ENCODE results near the gene SDC1. TPM values are rescaled to one million over a fixed set of nuclear protein-coding genes. Genes with fewer than 3 reads are reported as not detected.

SDC1 gene
- total and polyA plus RNA-seq, 11 donors = 0.15 to 2.2 (median 0.36) TPM; not detected in 1

GRCh38 chr2:20205069-20205468, 19.9 kb downstream of the SDC1 start:
- ATAC-seq = no peak
- 82 to 97% (median 89%) methylated on average over 6 to 7 of the region's 7 CpGs for WGBS, 4 donors
- no peaks in the 10 kb centered on the region for H3K27me3 ChIP-seq

GRCh38 chr2:20203521-20204225, 21.3 kb downstream of the SDC1 start:
- H3K36me3 ChIP-seq = no peaks in the 10 kb centered on the region
- no peak overlapping the region for H3K4me3 ChIP-seq
- no peaks in the 10 kb centered on the region for H3K4me1 ChIP-seq
- 84 to 93% (median 89%) methylated on average over 9 to 17 of the region's 17 CpGs for WGBS, 4 donors
- TF ChIP-seq CTCF (IDR thresholded peaks at IDR 0.05) = no peak
- TF ChIP-seq POLR2A (IDR thresholded peaks at IDR 0.05) = no peak
- ATAC-seq = no peak
- intact Hi-C loops (cut with DNase I) = no loop called here
- no peak overlapping the region for H3K27ac ChIP-seq
- H3K27me3 ChIP-seq = no peaks in the 10 kb centered on the region
- DNase-seq = no peak
- no peaks in the 10 kb centered on the region for H3K9me3 ChIP-seq

More at GRCh38 chr2:20205069-20205468, 19.9 kb downstream of the SDC1 start:
- DNase-seq = no peak
- Histone ChIP-seq H3K4me3 (no peak overlapping the region), H3K27ac (no peak overlapping the region), H3K9me3 (no peaks in the 10 kb centered on the region), H3K4me1 (no peaks in the 10 kb centered on the region), H3K36me3 (no peaks in the 10 kb centered on the region)
- TF ChIP-seq POLR2A (IDR thresholded peaks at IDR 0.05) (no peak), CTCF (IDR thresholded peaks at IDR 0.05) (no peak)
- intact Hi-C loops (cut with DNase I) = no loop called here

GRCh38 chr2:20203072-20203471, 21.9 kb downstream of the SDC1 start:
- Histone ChIP-seq H3K36me3 (no peaks in the 10 kb centered on the region), H3K9me3 (no peaks in the 10 kb centered on the region), H3K27me3 (no peaks in the 10 kb centered on the region), H3K4me3 (no peak overlapping the region), H3K27ac (no peak overlapping the region), H3K4me1 (no peaks in the 10 kb centered on the region)
- 90 to 95% (median 94%) methylated on average over 8 to 10 of the region's 10 CpGs for WGBS, 4 donors
- TF ChIP-seq POLR2A (IDR thresholded peaks at IDR 0.05) (no peak), CTCF (IDR thresholded peaks at IDR 0.05) (no peak)
- ATAC-seq (no peak), DNase-seq (no peak)
- intact Hi-C loops (cut with DNase I) = no loop called here

- no peaks in the 10 kb centered on the region for H3K4me1 ChIP-seq
- H3K27ac ChIP-seq = no peak overlapping the region
- DNase-seq (no peak), ATAC-seq (no peak)
- H3K36me3 ChIP-seq = no peaks in the 10 kb centered on the region
- intact Hi-C loops (cut with DNase I) = no loop called here
- no peak overlapping the region for H3K4me3 ChIP-seq
- TF ChIP-seq CTCF (IDR thresholded peaks at IDR 0.05) (no peak), POLR2A (IDR thresholded peaks at IDR 0.05) (no peak)
- 78 to 97% (median 88%) methylated on average over 8 to 17 of the region's 17 CpGs for WGBS, 4 donors
- H3K9me3 ChIP-seq = no peaks in the 10 kb centered on the region
- H3K27me3 ChIP-seq = no peaks in the 10 kb centered on the region
Observed at GRCh38 chr2:20201671-20202070, 23.3 kb downstream of the SDC1 start.
